K562 (cell line): ENCODE measurements around the gene DPRX. TPM values are rescaled to one million over a fixed set of nuclear protein-coding genes. Genes with fewer than 3 reads are reported as not detected.

Experiments used
- ATAC-seq: fragments of 200-7000 bp; cut with Tn5 transposase; 3 replicates; pipeline ENCODE4 v1.9.1; 2020; ENCODE audit warnings: moderate library complexity
- BruUV-seq: library from RNA; stranded (reverse); fragments of 400-500 nt; replicated peaks from 2 replicates; lab custom pipeline; 2021; lab: Mats Ljungman, UMichigan
- CTCF ChIA-PET: fragments of 300-600 bp; formaldehyde crosslinking; extraction: SDS; loops from one replicate; lab custom pipeline; 2021; ENCODE audit warnings: low intra/inter-chr PET ratio; lab: Yijun Ruan, JAX
- POLR2A ChIA-PET: fragments of 300-600, 350-650 bp; sonication (Branson Sonifier 250); formaldehyde crosslinking; extraction: SDS; loops from one replicate; lab custom pipeline; 2021; ENCODE audit warnings: antibody characterized with exemption, inconsistent platforms; lab: Yijun Ruan, JAX
- DNase-seq, 4 experiments: peaks; one replicate each; pipeline versions ENCODE4 v3.0.0 to v3.0.0-alpha.2; 2011 to 2018; ENCODE audit warnings: low spot score in 3 of 4, mixed read lengths in 3 of 4; ENCODE audit errors: extremely low read depth in 1 of 4
- FAIRE-seq: peaks from 2 replicates; lab custom pipeline; 2011; peaks lifted over from hg19 to GRCh38; lab: Jason Lieb, UNC
- H2AFZ ChIP-seq: 2 replicates; pipeline ENCODE4 v1.6.0; 2011; ENCODE audit warnings: low read depth, low read length, control low read depth, inconsistent platforms
- H3K27ac ChIP-seq: fragments of 200-600 bp; 3 replicates; pipeline ENCODE4 v1.8.0; 2011; ENCODE audit warnings: low read depth, mild to moderate bottlenecking, control low read depth, inconsistent platforms, low read length, moderate library complexity, mixed read lengths; ENCODE audit errors: extremely low read depth
- H3K27me3 ChIP-seq, 2 experiments: fragments of 300-600 bp in 1 of 2; 2 replicates in 1 of 2; 3 replicates in 1 of 2; pipeline versions ENCODE4 v1.6.0 to v1.8.0; 2011; ENCODE audit warnings: inconsistent platforms in 2 of 2, low read length in 2 of 2, mild to moderate bottlenecking in 1 of 2, mixed read lengths in 1 of 2, moderate library complexity in 1 of 2; ENCODE audit not compliant: control insufficient read depth in 2 of 2, insufficient read depth in 2 of 2
- H3K36me3 ChIP-seq: fragments of 300-600 bp; 3 replicates; pipeline ENCODE4 v1.8.0; 2011; ENCODE audit warnings: mild to moderate bottlenecking, low read length, inconsistent platforms; ENCODE audit not compliant: control insufficient read depth, insufficient read depth
- H3K4me1 ChIP-seq, 2 experiments: fragments of 200-600 bp in 1 of 2; replicated peaks in 1 of 2; 2 replicates in 1 of 2; 3 replicates in 1 of 2; pipeline versions ENCODE4 v1.5.1 to v1.8.0; 2011; ENCODE audit warnings: inconsistent platforms in 2 of 2, low read length in 2 of 2, mild to moderate bottlenecking in 1 of 2, mixed read lengths in 1 of 2, moderate library complexity in 1 of 2; ENCODE audit not compliant: control insufficient read depth in 2 of 2, insufficient read depth in 2 of 2
- H3K4me2 ChIP-seq: 2 replicates; pipeline ENCODE4 v1.6.1; 2011; ENCODE audit warnings: low read length, control low read depth, inconsistent platforms, mixed read lengths; ENCODE audit not compliant: insufficient read depth
- H3K4me3 ChIP-seq: fragments of 200-600 bp; sonication (generic), shearing (Covaris generic); 2 replicates; pipeline ENCODE4 v1.5.1; 2016; ENCODE audit warnings: control low read depth, inconsistent platforms
- H3K79me2 ChIP-seq: fragments of 200-600 bp; 3 replicates; pipeline ENCODE4 v1.8.0; 2011; ENCODE audit warnings: low read length, inconsistent platforms; ENCODE audit not compliant: control insufficient read depth, insufficient read depth
- H3K9ac ChIP-seq, 2 experiments: 2 replicates each; pipeline versions ENCODE4 v1.6.0 to v1.6.1; 2011; ENCODE audit warnings: low read depth in 2 of 2, low read length in 2 of 2, control low read depth in 1 of 2, inconsistent platforms in 1 of 2, mild to moderate bottlenecking in 1 of 2, mixed read lengths in 1 of 2; ENCODE audit not compliant: insufficient read depth in 1 of 2
- H3K9me1 ChIP-seq: one replicate; pipeline ENCODE4 v1.6.0; 2011; ENCODE audit warnings: inconsistent platforms, mild to moderate bottlenecking, low read length, moderate library complexity; ENCODE audit not compliant: control insufficient read depth, insufficient read depth
- H3K9me3 ChIP-seq: replicated peaks from 2 replicates; pipeline ENCODE4 v1.5.1; 2011; ENCODE audit warnings: low read depth, low read length, inconsistent platforms; ENCODE audit not compliant: control insufficient read depth, insufficient read depth
- H4K20me1 ChIP-seq: replicated peaks from 2 replicates; pipeline ENCODE4 v1.6.1; 2011; ENCODE audit warnings: low read length, inconsistent platforms, mixed read lengths; ENCODE audit not compliant: control insufficient read depth, insufficient read depth
- KAT8 ChIP-seq: fragments of 450-650 bp; IDR thresholded peaks from 2 replicates; pipeline ENCODE4 v1.6.1; 2016; ENCODE audit warnings: low read depth, mild to moderate bottlenecking
- MAFG ChIP-seq: fragments of 450-650 bp; conservative IDR thresholded peaks from 2 replicates; pipeline ENCODE4 v1.6.1; 2016; ENCODE audit warnings: missing genetic modification characterization, missing compliant biosample characterization
- MTA1 ChIP-seq: fragments of 450-650 bp; IDR thresholded peaks from 2 replicates; pipeline ENCODE4 v1.6.1; 2017; ENCODE audit warnings: borderline replicate concordance
- RFX7 ChIP-seq: fragments of 250-450 bp; sonication (Bioruptor Pico); IDR thresholded peaks from 2 replicates; pipeline ENCODE4 v1.5.1; 2021; ENCODE audit warnings: mild to moderate bottlenecking
- WGBS: fragments of 100-300 bp; shearing (Covaris generic); methylation state at CpG from one replicate; pipeline ENCODE4 v1.1.6; 2016; ENCODE audit warnings: low coverage, mixed read lengths; ENCODE audit not compliant: insufficient coverage; ENCODE audit errors: missing lambda C conversion rate; 5-methylcytosine and 5-hydroxymethylcytosine counted together
- in situ Hi-C: fragments of 300-500 bp; cut with MboI; formaldehyde crosslinking; loops from 4 replicates; pipeline ENCODE4 v1.15.0; 2018; ENCODE audit warnings: inconsistent platforms, mixed read lengths
- intact Hi-C: fragments of 100-400 bp; cut with micrococcal nuclease; formaldehyde crosslinking; loops from 2 replicates; pipeline ENCODE4 v1.14.2; 2022
- microRNA counts: library from miRNA; unstranded; fragments of <30 nt; microRNA quantifications from one replicate; lab custom pipeline; 2016
- microRNA-seq: library from miRNA; unstranded; fragments of <30 nt; microRNA quantifications from one replicate; pipeline ENCODE4, GENCODE V29; 2018; ENCODE audit warnings: borderline microRNAs expressed
- polyA plus RNA-seq, 8 experiments: library from polyadenylated mRNA; depleted of rRNA in 4 of 8; stranded (reverse) in 5 of 8; unstranded in 3 of 8; fragments of >200 nt; fragmentation: Nextera tagmentation in 2 of 8; fragmentation: Illumina TruSeq in 1 of 8; extraction: Ambion mirVana in 2 of 8; extraction: Trizol in 1 of 8; gene quantifications; 2 replicates each; pipeline versions ENCODE4 v1.2.1 to v1.2.3, GENCODE V29; 2011 to 2014; ENCODE audit warnings: inconsistent platforms in 1 of 8, missing spikeins in 1 of 8
- small RNA-seq: library from RNA; depleted of rRNA; stranded (forward); fragments of <200 nt; gene quantifications from one replicate; pipeline ENCODE3, GENCODE V24; 2014
- total RNA-seq, 7 experiments: library from RNA; depleted of rRNA in 6 of 7; stranded (reverse); fragments of >200 nt in 6 of 7; fragmentation: Illumina TruSeq in 2 of 7; extraction: Trizol in 2 of 7; gene quantifications; 2 replicates each; pipeline versions ENCODE4 v1.2.1 to v1.2.3, GENCODE V29; 2011 to 2021; ENCODE audit warnings: low replicate concordance in 1 of 7
- TF ChIP-seq, protein P1 (sequence below), 3 experiments: IDR thresholded peaks in 2 of 3; conservative IDR thresholded peaks in 1 of 3; 2 replicates each; pipeline ENCODE4 v1.5.1; 2011 to 2012; ENCODE audit warnings: low read length in 3 of 3, mild to moderate bottlenecking in 3 of 3, control low read depth in 2 of 3, improper control_type of control experiment in 1 of 3, inconsistent platforms in 1 of 3, low read depth in 1 of 3, mixed read lengths in 1 of 3, moderate library complexity in 1 of 3; ENCODE audit not compliant: insufficient read depth in 2 of 3
- TF ChIP-seq, protein P2 (sequence below): fragments of 250-450 bp; sonication (Bioruptor Pico); IDR thresholded peaks from 2 replicates; pipeline ENCODE4 v1.5.0; 2021

DPRX gene
- total and polyA plus RNA-seq, 9 of the 15 experiments (the other 6 are each of a cell fraction or from before 2014, with no cell fraction given): not detected

DNA sequence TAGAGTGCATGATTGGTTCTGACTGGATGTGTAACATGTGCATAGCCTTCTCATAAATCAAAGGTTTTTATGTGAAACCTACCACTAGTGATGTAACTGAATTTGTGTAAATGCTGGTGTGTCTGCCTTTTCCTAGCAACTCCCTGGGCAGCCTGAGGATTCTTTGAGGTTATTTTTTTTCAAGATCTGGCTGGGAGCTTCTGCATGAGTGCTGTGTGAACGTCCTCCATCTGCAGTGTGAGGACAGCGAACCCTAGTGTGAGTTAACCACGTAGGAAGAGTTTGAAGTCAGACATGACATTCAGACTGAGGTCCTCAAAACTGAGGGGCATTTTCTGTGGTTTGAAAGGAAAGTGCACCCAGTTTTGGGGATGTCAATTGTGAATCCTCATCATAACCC lies 39.9 kb downstream of the DPRX start:
- H3K9me1 ChIP-seq: no peaks in the 10 kb centered on the region
- no peak for FAIRE-seq
- POLR2A ChIA-PET: no interaction called here

More for the DNA sequence above, 39.9 kb downstream of the DPRX start:
- Histone ChIP-seq H3K4me3 (no peak overlapping the region), H3K79me2 (no peaks in the 10 kb centered on the region), H2AFZ (no peak overlapping the region), H3K36me3 (no peaks in the 10 kb centered on the region), H3K9me3 (no peaks in the 10 kb centered on the region), H3K4me1 (no peaks in the 10 kb centered on the region), H3K27ac (no peak overlapping the region), H4K20me1 (no peaks in the 10 kb centered on the region), H3K9ac (no peak overlapping the region), H3K4me2 (no peak overlapping the region), H3K27me3 (peaks cover 3 to 24% of the 10 kb centered on the region in 2 experiments; a peak in 2 of 5 replicates)
- DNase-seq: no peak
- CTCF ChIA-PET: no interaction called here
- in situ Hi-C loops: no loop called here
- WGBS: 0% methylated on average over 3 of the region's 3 CpGs
- no peak for ATAC-seq
- no peak for TF ChIP-seq MTA1
- TF ChIP-seq MAFG: no peak
- TF ChIP-seq, protein P1, sequence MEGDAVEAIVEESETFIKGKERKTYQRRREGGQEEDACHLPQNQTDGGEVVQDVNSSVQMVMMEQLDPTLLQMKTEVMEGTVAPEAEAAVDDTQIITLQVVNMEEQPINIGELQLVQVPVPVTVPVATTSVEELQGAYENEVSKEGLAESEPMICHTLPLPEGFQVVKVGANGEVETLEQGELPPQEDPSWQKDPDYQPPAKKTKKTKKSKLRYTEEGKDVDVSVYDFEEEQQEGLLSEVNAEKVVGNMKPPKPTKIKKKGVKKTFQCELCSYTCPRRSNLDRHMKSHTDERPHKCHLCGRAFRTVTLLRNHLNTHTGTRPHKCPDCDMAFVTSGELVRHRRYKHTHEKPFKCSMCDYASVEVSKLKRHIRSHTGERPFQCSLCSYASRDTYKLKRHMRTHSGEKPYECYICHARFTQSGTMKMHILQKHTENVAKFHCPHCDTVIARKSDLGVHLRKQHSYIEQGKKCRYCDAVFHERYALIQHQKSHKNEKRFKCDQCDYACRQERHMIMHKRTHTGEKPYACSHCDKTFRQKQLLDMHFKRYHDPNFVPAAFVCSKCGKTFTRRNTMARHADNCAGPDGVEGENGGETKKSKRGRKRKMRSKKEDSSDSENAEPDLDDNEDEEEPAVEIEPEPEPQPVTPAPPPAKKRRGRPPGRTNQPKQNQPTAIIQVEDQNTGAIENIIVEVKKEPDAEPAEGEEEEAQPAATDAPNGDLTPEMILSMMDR (IDR thresholded peaks at IDR 0.05 in 2 of 3, conservative IDR thresholded peaks at IDR 0.05 in 1 of 3; ENCODE audit: insufficient read depth in 2 of 3, low read depth in 1 of 3, low read length in 3 of 3): peak in 1 of 3 experiments; percentile 17; a peak in 1 of 6 replicates
- no peak for TF ChIP-seq RFX7 (CRISPR knock-in tag)
- no peak for TF ChIP-seq KAT8
- TF ChIP-seq, protein P2, sequence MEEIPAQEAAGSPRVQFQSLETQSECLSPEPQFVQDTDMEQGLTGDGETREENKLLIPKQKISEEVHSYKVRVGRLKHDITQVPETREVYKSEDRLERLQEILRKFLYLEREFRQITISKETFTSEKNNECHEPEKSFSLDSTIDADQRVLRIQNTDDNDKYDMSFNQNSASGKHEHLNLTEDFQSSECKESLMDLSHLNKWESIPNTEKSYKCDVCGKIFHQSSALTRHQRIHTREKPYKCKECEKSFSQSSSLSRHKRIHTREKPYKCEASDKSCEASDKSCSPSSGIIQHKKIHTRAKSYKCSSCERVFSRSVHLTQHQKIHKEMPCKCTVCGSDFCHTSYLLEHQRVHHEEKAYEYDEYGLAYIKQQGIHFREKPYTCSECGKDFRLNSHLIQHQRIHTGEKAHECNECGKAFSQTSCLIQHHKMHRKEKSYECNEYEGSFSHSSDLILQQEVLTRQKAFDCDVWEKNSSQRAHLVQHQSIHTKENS: no peak
- TF ChIP-seq, all 486 proteins: peak for 1
- intact Hi-C loops: no loop called here
- no TSS peak for BruUV-seq

MicroRNAs within 50 kb of the gene (microRNA counts, 767-probe panel; counts per million panel counts)
- not detected for microRNA hsa-miR-1323 (lab: Ali Mortazavi, UCI)
- 1,139 counts per million, percentile 25 among the panel's probes with 10 or more counts for microRNA hsa-miR-498 (lab: Ali Mortazavi, UCI)
- microRNA hsa-miR-512-3p (lab: Ali Mortazavi, UCI): not detected
- 870 counts per million, percentile 17 among the panel's probes with 10 or more counts for microRNA hsa-miR-512-5p (lab: Ali Mortazavi, UCI)
- not detected for microRNA hsa-miR-515-3p (lab: Ali Mortazavi, UCI)
- microRNA hsa-miR-515-5p (lab: Ali Mortazavi, UCI): 1,344 counts per million, percentile 32 among the panel's probes with 10 or more counts
- not detected for microRNA hsa-miR-519c-3p (lab: Ali Mortazavi, UCI)
- microRNA hsa-miR-519e-3p (lab: Ali Mortazavi, UCI): not detected
- microRNA hsa-miR-520e (lab: Ali Mortazavi, UCI): 2,290 counts per million, percentile 58 among the panel's probes with 10 or more counts
- not detected for microRNA hsa-miR-520f (lab: Ali Mortazavi, UCI)

Small RNA genes lying within 50 kb of the gene (microRNA-seq; reads per million reads assigned to microRNA genes)
- 2.5 reads per million, percentile 30 among the genes with 10 or more reads in this experiment for gene MIR1323
- gene MIR498: 8.0 reads per million, percentile 54 among the genes with 10 or more reads in this experiment
- gene MIR512-1: not detected
- not detected for gene MIR512-2
- gene MIR515-1: not detected
- not detected for gene MIR515-2
- 23.4 reads per million, percentile 67 among the genes with 10 or more reads in this experiment for gene MIR519C
- not detected for gene MIR519E
- 83.1 reads per million, percentile 78 among the genes with 10 or more reads in this experiment for gene MIR520E
- gene MIR520F: 333 reads per million, percentile 87 among the genes with 10 or more reads in this experiment

Small RNA genes lying within 50 kb of the gene (small RNA-seq; reads per million reads assigned to genes)
- gene MIR1323: 0.15 reads per million
- not detected for gene MIR498
- not detected for gene MIR512-1
- not detected for gene MIR512-2
- gene MIR515-1: not detected
- not detected for gene MIR515-2
- 0.11 reads per million for gene MIR519C
- gene MIR519E: not detected
- not detected for gene MIR520E
- not detected for gene RNU6-698P

Other genes starting within 250 kb of the DPRX start
- 8.0 and 8.5 TPM in 2 replicates for gene ZNF765, start 236.8 kb upstream of the DPRX start, total RNA-seq (2014; rRNA removed)
- 17.5 and 18.7 TPM in 2 replicates for gene ZNF765, start 236.8 kb upstream of the DPRX start, total RNA-seq (2014; rRNA removed; fragmentation: Illumina TruSeq; extraction: Trizol)
- 13.5 and 16.6 TPM in 2 replicates for gene ZNF765, start 236.8 kb upstream of the DPRX start, total RNA-seq (2015; rRNA removed; fragmentation: Illumina TruSeq; extraction: Trizol)
- gene ZNF765, start 236.8 kb upstream of the DPRX start, total RNA-seq (2021): 9.8 and 9.9 TPM in 2 replicates
- 12.5 and 12.7 TPM in 2 replicates for gene ZNF765, start 236.8 kb upstream of the DPRX start, polyA plus RNA-seq (2011; rRNA removed)
- 8.7 and 9.4 TPM in 2 replicates for gene ZNF765, start 236.8 kb upstream of the DPRX start, polyA plus RNA-seq (2014; fragmentation: Illumina TruSeq; extraction: Trizol)
- gene ZNF765, start 236.8 kb upstream of the DPRX start, polyA plus RNA-seq (2014; fragmentation: Nextera tagmentation; extraction: Ambion mirVana): 1 to 10 TPM; 6.6 to 9.6 TPM
- gene ZNF765, start 236.8 kb upstream of the DPRX start, polyA plus RNA-seq (2014; rRNA removed): 5.4 and 8.1 TPM in 2 replicates
- 10.3 and 11.1 TPM in 2 replicates for gene ZNF761, start 200.0 kb upstream of the DPRX start, total RNA-seq (2014; rRNA removed)
- 19.6 and 19.7 TPM in 2 replicates for gene ZNF761, start 200.0 kb upstream of the DPRX start, total RNA-seq (2014; rRNA removed; fragmentation: Illumina TruSeq; extraction: Trizol)
- 15.1 and 18.1 TPM in 2 replicates for gene ZNF761, start 200.0 kb upstream of the DPRX start, total RNA-seq (2015; rRNA removed; fragmentation: Illumina TruSeq; extraction: Trizol)
- 11.3 and 11.8 TPM in 2 replicates for gene ZNF761, start 200.0 kb upstream of the DPRX start, total RNA-seq (2021)
- 17.9 and 25.2 TPM in 2 replicates for gene ZNF761, start 200.0 kb upstream of the DPRX start, polyA plus RNA-seq (2011; rRNA removed)
- gene ZNF761, start 200.0 kb upstream of the DPRX start, polyA plus RNA-seq (2014; fragmentation: Illumina TruSeq; extraction: Trizol): 16.3 and 17.0 TPM in 2 replicates
- gene ZNF761, start 200.0 kb upstream of the DPRX start, polyA plus RNA-seq (2014; fragmentation: Nextera tagmentation; extraction: Ambion mirVana): 10 to 100 TPM; 13.0 to 30.2 TPM
- 10.3 and 10.5 TPM in 2 replicates for gene ZNF761, start 200.0 kb upstream of the DPRX start, polyA plus RNA-seq (2014; rRNA removed)
- 3.7 and 5.3 TPM in 2 replicates for gene ZNF813, start 164.3 kb upstream of the DPRX start, total RNA-seq (2014; rRNA removed)
- 8.0 and 10.8 TPM in 2 replicates for gene ZNF813, start 164.3 kb upstream of the DPRX start, total RNA-seq (2014; rRNA removed; fragmentation: Illumina TruSeq; extraction: Trizol)
- 7.0 and 7.6 TPM in 2 replicates for gene ZNF813, start 164.3 kb upstream of the DPRX start, total RNA-seq (2015; rRNA removed; fragmentation: Illumina TruSeq; extraction: Trizol)
- 4.8 and 5.6 TPM in 2 replicates for gene ZNF813, start 164.3 kb upstream of the DPRX start, total RNA-seq (2021)
- 3.3 and 5.5 TPM in 2 replicates for gene ZNF813, start 164.3 kb upstream of the DPRX start, polyA plus RNA-seq (2011; rRNA removed)
- gene ZNF813, start 164.3 kb upstream of the DPRX start, polyA plus RNA-seq (2014; fragmentation: Illumina TruSeq; extraction: Trizol): 4.6 and 5.0 TPM in 2 replicates
- 1 to 10 TPM; 1.3 to 2.7 TPM for gene ZNF813, start 164.3 kb upstream of the DPRX start, polyA plus RNA-seq (2014; fragmentation: Nextera tagmentation; extraction: Ambion mirVana)
- gene ZNF813, start 164.3 kb upstream of the DPRX start, polyA plus RNA-seq (2014; rRNA removed): 2.0 and 2.6 TPM in 2 replicates
- gene ZNF331, start 93.9 kb upstream of the DPRX start, total RNA-seq (2014; rRNA removed): 0.50 and 1.6 TPM in 2 replicates
- gene ZNF331, start 93.9 kb upstream of the DPRX start, total RNA-seq (2014; rRNA removed; fragmentation: Illumina TruSeq; extraction: Trizol): 0.76 and 0.86 TPM in 2 replicates
- 1.5 TPM in 2 replicates for gene ZNF331, start 93.9 kb upstream of the DPRX start, total RNA-seq (2015; rRNA removed; fragmentation: Illumina TruSeq; extraction: Trizol)
- 1.4 and 1.7 TPM in 2 replicates for gene ZNF331, start 93.9 kb upstream of the DPRX start, total RNA-seq (2021)
- 0.28 and 0.70 TPM in 2 replicates for gene ZNF331, start 93.9 kb upstream of the DPRX start, polyA plus RNA-seq (2011; rRNA removed)
- 1.8 and 2.0 TPM in 2 replicates for gene ZNF331, start 93.9 kb upstream of the DPRX start, polyA plus RNA-seq (2014; fragmentation: Illumina TruSeq; extraction: Trizol)
- gene ZNF331, start 93.9 kb upstream of the DPRX start, polyA plus RNA-seq (2014; fragmentation: Nextera tagmentation; extraction: Ambion mirVana): under 1 TPM; 0.23 to 0.69 TPM
- 2.7 and 4.8 TPM in 2 replicates for gene ZNF331, start 93.9 kb upstream of the DPRX start, polyA plus RNA-seq (2014; rRNA removed)
- not detected in 2 replicates for gene NLRP12, start 192.3 kb downstream of the DPRX start, total RNA-seq (2014; rRNA removed)
- gene NLRP12, start 192.3 kb downstream of the DPRX start, total RNA-seq (2014; rRNA removed; fragmentation: Illumina TruSeq; extraction: Trizol): not detected in 2 replicates
- not detected in 2 replicates for gene NLRP12, start 192.3 kb downstream of the DPRX start, total RNA-seq (2015; rRNA removed; fragmentation: Illumina TruSeq; extraction: Trizol)
- 0.04 TPM in 1 of 2 replicates, not detected in the other for gene NLRP12, start 192.3 kb downstream of the DPRX start, total RNA-seq (2021)
- not detected in 2 replicates for gene NLRP12, start 192.3 kb downstream of the DPRX start, polyA plus RNA-seq (2011; rRNA removed)
- not detected in 2 replicates for gene NLRP12, start 192.3 kb downstream of the DPRX start, polyA plus RNA-seq (2014; fragmentation: Illumina TruSeq; extraction: Trizol)
- not detected for gene NLRP12, start 192.3 kb downstream of the DPRX start, polyA plus RNA-seq (2014; fragmentation: Nextera tagmentation; extraction: Ambion mirVana)
- 0.03 TPM in 1 of 2 replicates, not detected in the other for gene NLRP12, start 192.3 kb downstream of the DPRX start, polyA plus RNA-seq (2014; rRNA removed)
- 4.5 and 14.4 TPM in 2 replicates for gene MYADM, start 235.9 kb downstream of the DPRX start, total RNA-seq (2014; rRNA removed)
- 6.7 and 7.1 TPM in 2 replicates for gene MYADM, start 235.9 kb downstream of the DPRX start, total RNA-seq (2014; rRNA removed; fragmentation: Illumina TruSeq; extraction: Trizol)
- 14.4 and 16.0 TPM in 2 replicates for gene MYADM, start 235.9 kb downstream of the DPRX start, total RNA-seq (2015; rRNA removed; fragmentation: Illumina TruSeq; extraction: Trizol)
- 65.5 and 70.3 TPM in 2 replicates for gene MYADM, start 235.9 kb downstream of the DPRX start, total RNA-seq (2021)
- gene MYADM, start 235.9 kb downstream of the DPRX start, polyA plus RNA-seq (2011; rRNA removed): 5.6 and 17.2 TPM in 2 replicates
- 26.1 and 44.1 TPM in 2 replicates for gene MYADM, start 235.9 kb downstream of the DPRX start, polyA plus RNA-seq (2014; fragmentation: Illumina TruSeq; extraction: Trizol)
- 10 to 100 TPM; 10.4 to 24.8 TPM for gene MYADM, start 235.9 kb downstream of the DPRX start, polyA plus RNA-seq (2014; fragmentation: Nextera tagmentation; extraction: Ambion mirVana)
- 18.5 and 19.5 TPM in 2 replicates for gene MYADM, start 235.9 kb downstream of the DPRX start, polyA plus RNA-seq (2014; rRNA removed)